HG03045 (cell line): ENCODE measurements around the gene PKN3.
A peak's percentile ranks its signal among the peaks of the same experiment; 100 is the strongest.
"Not testable (repeated sequence)": the region's sequence is repeated elsewhere in the genome, so short reads cannot be mapped to it uniquely, and the experiment has no call there.

ENCODE experiments used
- ATAC-seq: cut with Tn5 transposase; IDR thresholded peaks from one replicate; pipeline ENCODE4 v1.9.1; 2021; ENCODE audit warnings: mild to moderate bottlenecking, moderate library complexity; ENCODE audit not compliant: unreplicated experiment

The PKN3 gene

DNA sequence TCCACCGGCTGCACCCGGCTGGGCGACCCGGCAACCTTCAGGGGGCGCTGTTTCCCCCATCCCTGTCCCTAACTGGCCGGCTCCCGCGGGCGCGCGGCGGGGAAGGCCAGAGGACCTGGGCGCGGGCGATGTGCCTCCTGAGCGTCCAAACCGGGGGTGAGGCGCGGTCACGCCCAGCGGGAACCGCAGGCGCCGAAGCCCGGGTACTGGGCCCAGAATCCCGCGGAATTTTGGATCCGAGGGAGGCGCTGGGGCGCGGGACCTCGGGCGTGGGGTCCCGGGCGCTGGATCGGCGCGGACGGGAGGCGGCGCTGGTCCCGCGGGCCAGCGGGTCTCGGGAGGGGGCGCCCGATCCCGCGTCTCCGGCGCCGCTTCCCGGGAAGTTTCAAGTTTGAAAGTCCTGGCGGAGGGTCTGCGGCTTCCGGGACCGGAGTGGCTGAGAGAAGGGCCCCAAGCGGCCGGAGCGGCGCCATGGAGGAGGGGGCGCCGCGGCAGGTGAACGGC is at the start of gene PKN3:
Gene PKN3, plus strand, starts transcription at position 59 of the 504 bp plus-strand sequence. Its CDS starts 413 bp downstream, at position 472.
- peak; percentile 74 for ATAC-seq

DNA sequence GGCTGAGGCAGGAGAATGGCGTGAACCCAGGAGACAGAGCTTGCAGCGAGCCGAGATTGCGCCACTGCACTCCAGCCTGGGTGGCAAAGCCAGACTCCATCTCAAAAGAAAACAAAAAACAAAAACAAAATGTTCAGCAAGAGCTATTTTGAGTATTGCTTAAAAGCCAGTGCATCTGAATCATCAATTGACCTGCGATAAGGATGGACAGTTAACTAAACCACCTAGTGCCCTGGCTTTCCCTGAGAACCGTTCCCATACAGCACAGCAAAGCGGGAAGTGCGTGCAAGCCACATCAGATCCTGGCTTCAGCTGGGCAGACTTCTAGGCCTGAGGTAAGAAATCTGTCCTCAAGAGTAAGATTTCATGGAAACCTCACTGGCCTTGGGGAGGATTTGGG is 48.4 kb upstream of the PKN3 start:
- ATAC-seq, result no peak

DNA sequence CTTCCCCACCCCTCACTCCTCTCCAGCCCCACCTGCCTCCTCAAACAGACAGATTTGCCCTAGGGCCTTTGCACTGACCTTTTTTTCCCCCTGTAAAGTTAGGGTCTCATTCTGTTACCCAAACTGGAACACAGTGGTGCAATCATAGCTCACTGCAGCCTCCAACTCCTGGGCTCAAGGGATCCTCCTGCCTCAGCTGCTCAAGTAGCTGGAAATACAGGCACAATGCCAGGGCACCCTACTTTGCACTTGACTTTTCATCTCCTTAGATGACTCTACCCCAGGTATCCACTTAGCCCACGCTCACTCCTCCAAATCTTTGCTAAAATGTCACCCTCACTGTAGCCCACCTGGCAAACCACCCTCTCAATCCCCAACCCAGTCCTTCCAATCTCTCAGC is 47.8 kb upstream of the PKN3 start:
- no peak for ATAC-seq

DNA sequence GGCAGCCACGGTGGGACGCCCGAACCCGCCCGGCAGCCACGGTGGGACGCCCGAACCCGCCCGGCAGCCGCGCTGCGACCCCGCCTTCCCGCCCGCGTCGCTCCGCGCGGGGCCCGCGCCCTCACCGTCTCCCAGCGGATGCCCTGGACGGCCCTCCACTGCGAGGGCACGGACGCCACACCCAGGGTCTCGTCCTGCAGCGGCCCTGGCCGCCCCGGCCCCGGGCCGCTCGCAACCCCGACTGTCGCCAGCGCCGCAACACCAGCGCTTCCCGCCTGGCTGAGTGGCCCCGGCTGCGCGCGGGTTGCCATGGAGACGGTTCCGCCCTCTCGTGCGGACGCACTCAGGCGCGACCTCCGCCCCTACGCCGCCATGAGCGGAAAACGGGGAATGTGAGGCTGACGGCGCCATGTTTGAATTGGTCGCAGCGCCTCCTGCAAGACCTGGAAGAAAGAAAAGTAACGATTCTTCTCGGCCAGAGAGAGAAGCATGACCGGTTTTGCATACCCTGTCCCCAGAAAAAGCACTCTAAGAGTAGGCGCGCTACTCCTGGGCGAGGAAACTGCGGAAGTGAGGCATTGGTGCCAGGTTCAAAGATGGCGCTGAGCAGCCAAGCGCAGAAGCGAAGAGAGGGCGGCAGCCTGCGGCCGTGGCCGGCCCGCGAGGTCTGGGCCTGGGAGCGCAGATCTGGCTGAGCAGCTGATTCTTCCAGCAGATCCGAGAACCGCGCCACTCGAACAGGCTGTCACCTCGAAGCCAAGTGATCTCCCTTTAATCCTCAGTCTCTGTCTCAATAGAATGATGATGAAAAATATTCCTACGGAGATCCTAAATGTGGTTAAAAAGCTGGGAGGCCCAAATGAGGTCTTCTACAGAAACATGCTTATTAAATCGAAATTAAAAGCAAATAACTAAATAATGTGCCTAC is 45.6 kb upstream of the PKN3 start, which contains the start of gene DYNC2I2:
Gene DYNC2I2, minus strand, starts transcription at position 432 of the 928 bp plus-strand sequence. Its CDS starts 121 bp downstream, at position 311.
- peak; percentile 62 for ATAC-seq

DNA sequence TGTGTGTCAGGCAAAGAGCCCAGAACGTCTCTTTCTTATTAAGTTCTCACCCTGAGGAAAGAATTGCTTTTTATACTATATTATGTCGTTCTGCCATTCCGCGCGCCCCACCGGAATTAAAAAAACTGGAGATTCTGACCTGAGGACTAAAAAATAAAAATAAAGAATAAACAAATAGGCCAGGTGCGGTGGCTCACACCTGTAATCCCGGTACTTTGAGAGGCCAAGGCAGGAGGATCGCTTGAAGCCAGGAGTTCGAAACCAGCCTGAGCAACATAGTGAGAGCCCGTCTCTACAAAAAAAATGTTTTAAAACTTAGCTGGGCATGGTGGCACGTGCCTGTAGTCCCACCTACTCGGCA is 45.0 kb upstream of the PKN3 start:
- no peak for ATAC-seq

DNA sequence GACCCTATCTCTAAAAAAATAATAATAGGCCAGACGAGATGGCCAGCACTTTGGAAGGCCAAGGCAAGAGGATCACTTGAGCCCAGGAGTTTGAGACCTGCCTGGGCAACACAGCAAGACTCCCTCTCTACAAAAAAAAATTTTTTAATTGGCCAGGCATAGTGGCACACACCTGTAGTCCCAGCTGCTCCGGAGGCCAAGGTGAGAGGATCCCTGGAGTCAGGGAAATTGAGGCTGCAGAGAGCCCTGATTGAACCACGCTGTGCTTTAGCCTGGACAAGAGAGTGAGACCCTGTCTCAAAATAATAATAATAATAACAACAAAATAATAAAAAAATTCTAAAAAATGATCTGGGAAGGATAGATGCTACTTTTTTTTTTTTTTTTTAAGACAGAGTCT is 44.5 kb upstream of the PKN3 start:
- no peak for ATAC-seq

DNA sequence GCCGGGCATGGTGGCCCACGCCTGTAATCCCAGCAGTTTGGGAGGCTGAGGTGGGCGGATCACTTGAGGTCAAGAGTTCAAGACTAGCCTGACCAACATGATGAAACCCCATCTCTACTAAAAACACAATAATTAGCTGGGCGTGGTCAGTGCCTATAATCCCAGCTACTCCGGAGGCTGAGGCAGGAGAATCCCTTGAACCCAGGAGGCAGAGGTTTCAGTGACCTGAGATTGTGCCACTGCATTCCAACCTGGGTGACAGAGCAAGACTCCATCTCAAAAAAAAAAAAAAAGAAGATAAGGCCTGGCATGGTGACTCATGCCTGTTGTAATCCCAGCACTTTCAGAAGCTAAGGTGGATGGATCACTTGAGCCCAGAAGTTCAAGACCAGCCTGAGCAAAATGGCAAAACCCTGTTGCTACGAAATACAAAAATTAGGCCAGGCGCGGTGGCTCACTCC is 35.8 kb upstream of the PKN3 start:
- ATAC-seq, result not testable (repeated sequence)

DNA sequence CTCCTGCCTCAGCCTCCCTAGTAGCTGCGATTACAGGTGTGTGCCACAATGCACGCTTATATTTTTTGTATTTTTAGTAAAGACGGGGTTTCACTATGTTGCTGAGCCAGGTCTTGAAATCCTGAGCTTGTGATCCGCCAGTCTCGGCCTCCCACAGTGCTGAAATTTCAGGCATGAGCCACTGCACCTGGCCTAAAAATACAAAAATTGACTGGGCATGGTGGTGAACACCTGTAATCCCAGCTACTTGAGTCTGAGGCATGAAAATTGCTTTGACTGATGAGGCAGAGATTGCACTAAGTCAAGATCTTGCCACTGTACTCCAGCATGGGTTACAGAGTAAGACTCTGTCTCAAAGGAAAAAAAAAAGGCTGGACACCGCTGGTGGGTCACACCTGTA is 32.5 kb upstream of the PKN3 start:
- ATAC-seq, result no peak

DNA sequence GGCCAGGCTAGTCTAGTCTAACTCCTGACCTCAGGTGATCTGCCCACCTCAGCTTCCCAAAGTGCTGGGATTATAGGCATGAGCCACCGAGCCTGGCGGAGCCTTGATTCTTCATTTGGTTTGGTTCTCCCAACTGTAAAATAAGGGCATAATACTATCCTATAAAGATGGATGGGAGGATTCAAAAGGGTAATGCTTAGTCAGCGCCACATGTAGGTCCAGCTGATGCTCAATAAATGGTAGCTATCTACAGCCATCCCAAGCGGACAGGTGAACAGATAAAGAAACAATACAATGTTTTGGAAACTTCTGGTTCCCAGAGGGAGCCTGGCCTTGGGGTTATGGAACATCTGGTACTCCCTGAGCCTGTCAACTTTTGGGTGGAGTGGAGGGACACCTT is 26.9 kb upstream of the PKN3 start:
- ATAC-seq, result no peak

DNA sequence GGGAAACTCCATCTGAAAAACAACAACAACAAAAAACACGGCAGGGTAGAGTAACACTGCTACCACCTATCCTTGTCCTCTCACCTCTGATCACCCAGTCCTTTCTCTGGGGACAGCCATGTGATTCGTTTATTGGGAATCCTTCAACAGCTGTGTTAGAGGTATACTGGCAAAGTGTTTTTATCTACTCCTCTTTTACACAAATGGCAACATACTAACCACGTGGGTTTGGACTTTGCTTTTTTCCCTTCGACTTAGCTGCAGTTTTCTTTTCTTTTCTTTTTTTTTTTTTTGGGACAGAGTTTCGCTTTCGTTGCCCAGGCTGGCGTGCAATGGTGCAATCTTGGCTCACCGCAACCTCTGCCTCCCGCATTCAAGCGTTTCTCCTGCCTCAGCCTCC is 24.5 kb upstream of the PKN3 start:
- ATAC-seq, result no peak

DNA sequence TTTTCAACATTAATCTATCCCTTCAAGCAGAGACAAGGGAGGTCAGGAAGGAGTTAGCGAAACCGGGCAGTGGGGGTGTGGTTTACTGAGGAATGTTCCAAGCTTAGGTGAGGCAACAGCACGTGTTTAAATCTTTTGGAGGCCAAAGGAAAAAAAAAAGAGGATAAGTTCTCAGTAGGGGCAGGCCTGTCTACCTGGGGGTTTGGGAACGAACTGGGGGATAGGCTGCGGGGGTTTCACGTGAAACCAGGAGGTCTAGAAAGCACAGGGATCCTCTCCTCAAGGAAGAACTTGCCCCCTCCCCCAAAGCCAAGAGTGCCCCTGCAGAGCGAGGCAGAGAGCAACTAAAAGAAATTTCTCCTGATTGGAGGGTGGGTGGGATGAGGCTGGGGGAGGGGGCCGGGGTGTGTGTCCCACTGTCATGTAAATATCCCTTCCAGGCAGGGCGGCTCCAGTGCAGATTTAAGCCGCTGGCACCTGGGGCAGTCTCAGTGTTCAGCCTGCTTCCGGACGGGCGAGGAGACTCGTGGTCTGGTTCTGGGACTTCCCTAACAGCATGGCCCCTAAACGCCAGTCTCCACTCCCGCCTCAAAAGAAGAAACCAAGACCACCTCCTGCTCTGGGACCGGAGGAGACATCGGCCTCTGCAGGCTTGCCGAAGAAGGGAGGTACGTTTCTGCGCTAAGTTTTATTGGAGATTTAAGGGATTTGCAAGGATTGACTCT is 18.8 kb upstream of the PKN3 start:
- ATAC-seq, result no peak

DNA sequence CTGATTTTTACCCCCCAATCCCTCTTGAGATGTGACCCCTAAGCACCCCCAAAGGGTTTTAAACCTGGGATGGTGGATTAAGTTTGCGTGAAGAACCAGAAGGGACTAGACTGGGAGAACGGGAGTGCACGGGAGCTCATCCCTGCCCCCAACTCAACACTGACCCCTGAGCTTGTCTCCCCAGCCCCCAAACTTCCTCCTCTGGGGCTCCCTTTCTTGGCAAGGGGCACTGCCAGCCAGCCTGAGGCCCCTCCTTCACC is 18.3 kb upstream of the PKN3 start:
- ATAC-seq, result no peak

DNA sequence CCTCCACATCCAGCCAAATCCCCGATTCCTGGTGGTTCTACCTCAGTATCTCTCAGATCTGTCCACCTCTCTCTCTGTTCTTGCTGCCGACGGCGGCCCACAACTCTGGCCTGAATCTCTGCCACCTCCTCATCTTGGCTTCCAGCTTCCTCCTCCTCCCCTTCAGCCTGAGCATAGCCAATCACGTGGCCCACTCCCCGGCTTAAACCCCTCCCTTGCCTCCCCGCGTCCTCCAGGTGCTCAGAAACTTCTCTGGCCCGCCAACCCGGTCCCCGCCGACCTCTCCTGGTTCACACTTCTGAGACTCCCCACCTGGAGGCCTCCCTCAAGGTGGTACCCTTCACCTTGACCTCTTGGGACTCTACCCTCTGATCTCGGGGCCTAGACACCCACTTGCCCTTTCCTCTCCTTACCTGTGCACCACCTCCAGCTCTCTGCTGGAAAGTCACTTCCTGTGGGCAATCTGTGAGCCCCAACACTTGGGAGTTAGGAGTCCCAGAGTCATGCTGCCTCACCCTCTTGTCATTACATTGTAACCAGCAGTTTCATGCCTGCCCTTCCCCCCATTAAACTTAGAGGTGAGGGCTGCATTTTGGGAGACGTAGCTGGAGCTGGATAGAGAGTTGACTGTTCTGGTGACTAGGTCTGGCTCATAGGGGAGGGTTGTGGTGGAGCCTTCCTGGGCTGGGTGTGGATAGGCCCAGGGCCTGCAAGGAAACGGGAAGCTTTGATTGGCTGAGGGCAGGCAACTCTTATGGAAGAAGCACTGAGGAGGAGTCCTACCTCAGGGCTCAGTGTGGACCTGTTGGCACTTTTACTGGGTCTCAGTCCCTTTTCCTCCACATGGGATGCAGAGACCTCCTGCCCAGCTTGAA is 17.7 kb upstream of the PKN3 start:
- no peak for ATAC-seq

DNA sequence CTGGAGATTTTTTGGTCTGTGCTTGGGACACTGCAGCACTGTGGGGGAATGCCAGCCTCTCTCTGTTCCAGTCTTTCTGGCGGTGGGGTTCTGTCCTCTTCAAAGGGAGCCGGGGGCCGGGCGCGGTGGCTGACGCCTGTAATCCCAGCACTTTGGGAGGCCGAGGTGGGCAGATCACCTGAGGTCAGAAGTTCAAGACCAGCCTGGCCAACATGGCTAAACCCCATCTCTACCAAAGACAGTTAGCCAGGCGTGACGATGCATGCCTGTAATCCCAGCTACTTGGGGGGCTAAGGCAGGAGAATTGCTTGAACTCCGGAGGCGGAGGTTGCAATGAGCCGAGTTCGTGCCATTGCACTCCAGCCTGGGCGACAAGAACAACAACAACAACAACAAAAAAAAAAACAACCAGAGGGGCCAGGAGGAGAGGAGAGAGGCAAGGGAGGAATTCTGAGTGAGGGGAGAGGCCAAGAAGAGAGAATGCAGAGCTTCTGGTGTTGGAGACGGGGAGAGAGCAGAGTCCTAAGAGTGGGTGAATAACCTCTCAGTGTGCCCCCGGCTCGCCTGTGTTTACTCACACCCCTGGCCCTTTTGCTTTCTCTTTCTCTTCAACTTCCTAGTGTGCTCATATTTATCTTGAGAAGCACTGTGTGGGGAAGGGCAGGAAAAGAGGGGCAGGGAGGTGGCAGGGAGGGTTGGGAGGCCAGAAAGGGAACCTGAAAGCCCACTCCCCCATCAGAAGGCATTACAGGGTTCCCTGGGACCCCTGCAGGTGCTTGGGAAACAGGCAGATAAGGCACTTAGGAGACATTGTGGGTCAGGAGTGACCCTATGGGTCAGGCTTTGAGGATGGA is 16.4 kb upstream of the PKN3 start:
- ATAC-seq, result no peak

DNA sequence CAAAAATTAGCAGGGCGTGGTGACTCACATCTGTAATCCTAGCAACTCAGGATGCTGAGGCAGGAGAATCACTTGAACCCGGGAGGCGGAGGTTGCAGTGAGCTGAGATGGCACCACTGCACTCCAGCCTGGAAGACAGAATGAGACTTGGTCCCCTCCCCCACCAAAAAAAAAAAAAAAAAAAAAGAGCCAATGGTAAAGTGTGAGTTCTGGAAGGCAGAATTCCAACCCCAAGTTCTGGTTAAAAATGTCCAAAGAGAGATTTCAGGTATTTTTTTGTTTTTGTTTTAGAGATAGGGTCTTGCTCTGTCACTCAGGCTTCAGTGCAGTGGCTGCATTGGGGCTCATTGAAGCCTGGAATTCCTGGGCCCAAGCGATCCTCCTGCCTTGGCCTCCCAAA is 14.8 kb upstream of the PKN3 start:
- ATAC-seq, result no peak

DNA sequence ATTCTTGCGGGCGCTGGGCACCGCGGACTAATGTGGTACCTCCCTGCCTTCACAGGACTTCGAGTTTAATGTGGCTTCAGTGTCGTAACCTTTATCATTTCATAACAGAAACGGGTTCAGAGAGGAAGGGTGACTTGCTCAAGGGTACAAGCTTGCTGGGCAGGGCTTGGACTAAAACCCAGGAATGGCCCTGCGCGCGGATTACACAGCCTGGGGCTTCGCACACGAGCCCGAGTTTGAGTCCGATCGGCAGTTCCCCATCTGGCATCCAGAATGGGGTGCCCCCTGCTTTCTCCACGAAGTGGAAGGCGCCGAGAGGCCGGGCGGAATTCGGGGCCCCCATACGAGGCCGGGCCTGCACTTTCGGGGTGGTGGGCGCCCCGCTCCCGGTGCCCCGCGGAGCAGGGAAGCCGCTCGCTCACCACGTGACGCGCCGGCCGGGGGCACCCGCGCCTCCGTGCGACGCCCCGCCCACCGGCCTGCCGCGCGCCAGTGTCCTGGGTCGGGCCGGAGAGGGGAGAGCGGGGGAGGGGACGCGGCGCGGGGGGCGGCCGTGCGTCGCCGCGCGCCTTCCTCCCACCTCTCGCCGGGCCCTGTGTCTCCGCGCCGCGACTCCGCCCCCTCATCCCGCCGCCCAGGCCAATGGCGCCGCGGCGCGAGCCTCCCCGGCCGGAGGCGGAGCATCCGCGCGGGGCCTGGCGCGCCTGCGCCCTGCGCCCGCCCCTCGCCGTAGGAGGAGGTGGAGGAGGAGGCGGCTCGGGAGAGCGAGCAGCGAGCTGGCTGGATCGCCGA is 13.6 kb upstream of the PKN3 start, which contains the start of gene SET:
Gene SET, plus strand, starts transcription at position 722 of the 792 bp plus-strand sequence. CDS start 361 bp downstream, outside the sequence.
- ATAC-seq, result peak; percentile 71

DNA sequence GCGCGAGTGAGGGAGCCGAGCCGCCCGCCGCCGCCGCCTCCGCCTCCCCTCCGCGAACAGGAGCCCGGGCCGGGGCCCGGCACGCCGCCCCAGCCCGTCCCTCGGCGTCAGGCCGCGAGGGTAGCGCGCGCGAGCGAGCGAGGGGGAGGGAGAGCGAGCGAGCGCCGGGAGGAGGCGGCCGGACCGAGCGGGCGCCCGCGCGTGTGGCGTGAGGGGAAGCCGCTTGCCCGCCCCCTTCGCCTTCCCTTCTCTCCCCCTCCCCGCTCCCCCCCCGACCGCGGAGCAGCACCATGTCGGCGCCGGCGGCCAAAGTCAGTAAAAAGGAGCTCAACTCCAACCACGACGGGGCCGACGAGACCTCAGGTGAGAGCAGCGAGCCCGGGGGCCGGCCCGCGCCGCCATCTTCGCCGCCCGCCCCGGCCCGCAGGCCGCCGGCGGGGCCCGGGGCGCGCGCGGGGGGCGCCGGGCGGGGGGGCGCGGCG is 13.0 kb upstream of the PKN3 start:
- peak; percentile 15 for ATAC-seq

DNA sequence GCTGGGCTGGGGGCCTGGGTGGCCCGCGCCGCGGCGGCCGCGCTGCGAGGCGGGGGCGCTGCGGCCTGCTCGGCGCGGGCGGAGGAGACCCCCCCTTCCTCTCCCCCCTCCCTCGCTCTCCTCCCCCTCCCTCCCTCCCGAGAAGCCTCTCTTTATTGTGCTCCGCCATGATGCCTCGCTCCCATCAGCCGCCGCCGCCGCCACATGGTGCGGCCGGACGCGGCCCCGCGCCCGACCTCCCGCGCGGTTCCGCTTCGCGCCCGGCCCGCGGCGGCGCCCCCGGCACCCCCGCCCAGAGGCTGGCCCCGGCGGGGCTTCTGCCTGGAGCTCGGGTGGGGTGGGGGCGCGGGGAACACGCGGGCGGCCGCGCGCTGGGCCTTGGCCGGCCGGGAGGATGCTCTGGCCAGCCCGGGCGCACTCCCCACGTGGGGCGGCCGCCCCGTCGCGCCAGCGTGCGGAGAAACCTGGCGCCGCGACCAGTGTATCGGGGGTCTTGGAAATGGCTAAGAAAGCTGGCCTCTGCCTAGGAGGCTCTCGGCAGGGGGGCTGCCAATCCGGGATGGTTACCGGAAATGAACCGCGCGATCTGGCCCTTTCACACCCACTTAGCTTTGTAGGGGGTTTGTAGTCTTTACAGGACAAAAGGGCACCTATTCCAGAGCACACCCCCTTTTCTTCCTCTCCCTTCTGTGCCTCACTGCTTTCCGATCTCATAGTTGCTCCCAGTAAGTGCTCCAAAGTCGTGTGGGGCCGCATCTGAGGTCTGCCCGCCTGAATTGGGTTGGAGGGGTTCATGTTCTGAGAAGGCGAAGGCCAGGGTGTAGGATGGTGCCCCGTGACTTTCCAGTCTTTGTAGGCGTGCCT is 12.3 kb upstream of the PKN3 start:
- no peak for ATAC-seq
